CD4-positive, alpha-beta T cell treated with Interleukin-10 for 1 hour (primary cell): Measurements from ENCODE around the gene EFCC1.
"Not testable (repeated sequence)": the region's sequence is repeated elsewhere in the genome, so short reads cannot be mapped to it uniquely, and the experiment has no call there.

Experiments used
- DNase-seq: peaks from one replicate; pipeline ENCODE4 v3.0.0-alpha.2; 2020

EFCC1 gene

GRCh38 chr3:129059311-129059958 lies 58.3 kb downstream of the EFCC1 start:
- DNase-seq: no peak

DNA sequence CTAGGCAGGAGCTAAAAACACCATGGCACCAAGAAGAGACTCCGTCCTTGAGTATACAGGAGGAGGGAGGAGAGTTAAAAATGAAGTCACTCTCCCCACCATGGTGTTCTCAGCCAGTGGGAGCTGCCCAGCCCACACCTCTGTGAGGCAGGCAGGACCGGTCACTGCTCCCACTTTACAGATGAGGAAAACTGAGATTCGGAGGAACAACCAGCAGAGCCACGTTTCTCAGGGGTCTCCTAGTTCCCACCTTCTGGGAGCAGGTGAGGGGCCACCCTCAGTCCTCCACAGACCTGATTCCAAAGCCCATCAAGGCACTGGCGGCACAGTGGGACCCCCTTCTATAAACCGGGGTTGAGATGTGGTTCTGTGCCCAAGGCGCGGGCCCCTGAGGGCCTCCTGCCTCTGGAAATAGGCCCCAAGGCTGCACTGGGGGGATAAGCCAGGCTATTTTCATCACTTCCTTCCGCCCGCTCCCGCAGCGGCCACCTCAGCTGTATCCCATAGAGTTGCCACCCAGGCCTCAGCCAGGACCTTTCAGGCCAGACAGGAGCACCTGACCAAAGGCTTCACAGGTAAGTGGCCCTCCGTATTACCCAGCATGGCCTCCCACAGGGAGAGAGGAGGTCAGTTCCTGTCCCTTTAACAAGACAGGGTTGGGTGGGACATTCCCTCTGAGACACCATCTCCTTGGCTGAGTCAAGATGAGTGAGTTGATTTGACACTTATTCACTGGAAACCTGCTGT lies 59.3 kb downstream of the EFCC1 start, which contains the start of gene GP9:
Gene GP9 (plus strand): TSS at position 504 of the 747 bp plus-strand sequence. CDS start 961 bp downstream, outside the sequence.
- no peak for DNase-seq

- DNase-seq: no peak
These were observed 60.2 kb downstream of the EFCC1 start for GRCh38 chr3:129061023-129061887.

GRCh38 chr3:129061888-129062834 lies 61.1 kb downstream of the EFCC1 start:
- no peak for DNase-seq

DNA sequence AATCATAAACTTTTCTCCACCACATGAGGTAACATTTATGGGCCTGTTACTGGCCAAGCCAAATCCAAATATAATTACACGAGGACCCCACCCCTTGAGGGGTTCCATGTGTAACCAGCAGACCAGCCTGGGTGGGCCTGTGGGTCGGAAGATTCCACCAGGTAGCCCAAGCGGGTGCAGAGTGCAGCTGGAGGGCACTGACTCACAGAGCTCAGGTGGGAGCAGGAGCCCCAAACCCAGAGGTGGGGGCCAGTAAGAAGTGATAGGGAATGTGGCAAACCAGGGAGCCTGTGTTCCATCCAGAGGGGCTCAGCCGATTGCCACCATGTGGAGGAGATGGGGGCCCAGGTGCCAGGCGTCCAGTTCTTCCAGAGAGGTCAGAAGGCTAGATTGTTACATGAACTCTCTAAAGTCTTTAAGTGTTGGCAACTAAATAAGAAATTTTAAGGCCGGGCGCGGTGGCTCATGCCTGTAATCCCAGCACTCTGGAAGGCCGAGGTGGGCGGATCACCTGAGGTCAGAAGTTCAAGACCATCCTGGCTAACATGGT lies 62.1 kb downstream of the EFCC1 start:
- no peak for DNase-seq

- DNase-seq: no peak
These were observed 62.9 kb downstream of the EFCC1 start for GRCh38 chr3:129063841-129064482.

GRCh38 chr3:129065016-129065719 lies 64.1 kb downstream of the EFCC1 start:
- no peak for DNase-seq

DNA sequence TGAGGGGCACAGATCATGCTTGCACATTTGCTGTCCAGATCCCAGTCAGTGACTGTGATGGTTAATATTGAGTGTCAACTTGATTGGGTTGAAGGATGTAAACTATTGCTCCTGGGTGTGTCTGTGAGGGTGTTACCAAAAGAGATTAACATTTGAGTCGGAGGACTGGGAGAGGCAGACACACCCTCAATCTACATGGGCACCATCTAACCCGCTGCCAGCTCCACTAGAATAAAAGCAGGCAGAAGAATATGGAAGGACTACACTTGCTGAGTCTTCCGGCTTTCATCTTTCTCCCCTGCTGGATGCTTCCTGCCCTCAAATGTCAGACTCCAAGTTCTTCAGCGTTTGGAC lies 64.6 kb downstream of the EFCC1 start:
- DNase-seq: no peak

- peak; percentile 32 for DNase-seq
These were observed 66.6 kb downstream of the EFCC1 start for GRCh38 chr3:129067719-129068118.

DNA sequence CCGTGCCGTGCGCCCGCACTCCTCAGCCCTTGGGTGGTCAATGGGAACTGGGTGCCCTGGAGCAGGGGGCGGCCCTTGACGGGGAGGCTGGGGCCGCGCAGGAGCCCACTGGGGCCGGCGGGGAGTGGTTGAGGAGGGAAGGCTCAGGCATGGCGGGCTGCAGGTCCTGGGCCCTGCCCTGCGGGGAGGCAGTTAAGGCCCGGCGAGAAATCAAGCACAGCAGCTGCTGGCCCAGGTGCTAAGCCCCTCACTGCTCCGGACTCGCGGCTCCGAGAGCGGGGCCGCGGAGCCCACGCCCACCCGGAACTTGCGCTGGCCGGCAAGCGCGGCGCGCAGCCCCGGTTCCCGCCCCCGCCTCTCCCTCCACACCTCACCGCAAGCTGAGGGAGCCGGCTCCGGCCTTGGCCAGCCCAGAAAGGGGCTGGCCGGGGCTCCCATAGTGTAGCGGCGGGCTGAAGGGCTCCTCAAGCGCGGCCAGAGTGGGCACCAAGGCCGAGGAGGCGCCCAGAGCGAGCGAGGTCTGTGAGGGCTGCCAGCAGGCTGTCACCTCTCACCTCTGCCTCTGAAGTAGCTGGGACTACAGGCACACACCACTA lies 67.3 kb downstream of the EFCC1 start:
- DNase-seq: no peak

DNA sequence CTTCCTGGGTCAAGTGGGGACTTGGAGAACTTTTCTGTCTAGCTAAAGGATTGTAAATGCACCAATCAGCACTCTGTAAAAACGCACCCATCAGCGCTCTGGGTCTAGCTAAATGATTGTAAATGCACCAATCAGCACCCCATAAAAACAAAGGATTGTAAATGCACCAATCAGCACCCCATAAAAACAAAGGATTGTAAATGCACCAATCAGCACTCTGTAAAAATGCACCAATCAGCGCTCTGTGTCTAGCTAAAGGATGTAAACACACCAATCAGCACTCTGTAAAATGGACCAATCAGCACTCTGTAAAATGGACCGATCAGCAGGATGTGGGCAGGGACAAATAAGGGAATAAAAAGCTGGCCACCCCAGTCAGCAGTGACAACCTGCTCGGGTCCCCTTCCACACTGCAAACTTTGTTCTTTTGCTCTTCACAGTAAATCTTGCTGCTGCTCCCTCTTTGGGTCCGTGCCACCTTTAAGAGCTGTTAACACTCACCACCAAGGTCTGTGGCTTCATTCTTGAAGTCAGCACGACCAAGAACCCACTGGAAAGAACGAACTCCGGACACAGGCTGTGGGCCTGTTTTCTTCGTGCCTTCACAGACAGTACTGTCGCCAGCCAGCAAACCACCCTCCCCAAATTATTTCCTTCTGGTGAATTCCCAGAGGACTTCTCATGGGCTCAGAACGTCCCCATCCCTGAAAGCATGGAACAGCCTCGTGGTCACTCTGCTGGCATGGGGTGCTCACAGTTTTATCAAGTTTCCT lies 68.4 kb downstream of the EFCC1 start:
- DNase-seq: not testable (repeated sequence)

DNA sequence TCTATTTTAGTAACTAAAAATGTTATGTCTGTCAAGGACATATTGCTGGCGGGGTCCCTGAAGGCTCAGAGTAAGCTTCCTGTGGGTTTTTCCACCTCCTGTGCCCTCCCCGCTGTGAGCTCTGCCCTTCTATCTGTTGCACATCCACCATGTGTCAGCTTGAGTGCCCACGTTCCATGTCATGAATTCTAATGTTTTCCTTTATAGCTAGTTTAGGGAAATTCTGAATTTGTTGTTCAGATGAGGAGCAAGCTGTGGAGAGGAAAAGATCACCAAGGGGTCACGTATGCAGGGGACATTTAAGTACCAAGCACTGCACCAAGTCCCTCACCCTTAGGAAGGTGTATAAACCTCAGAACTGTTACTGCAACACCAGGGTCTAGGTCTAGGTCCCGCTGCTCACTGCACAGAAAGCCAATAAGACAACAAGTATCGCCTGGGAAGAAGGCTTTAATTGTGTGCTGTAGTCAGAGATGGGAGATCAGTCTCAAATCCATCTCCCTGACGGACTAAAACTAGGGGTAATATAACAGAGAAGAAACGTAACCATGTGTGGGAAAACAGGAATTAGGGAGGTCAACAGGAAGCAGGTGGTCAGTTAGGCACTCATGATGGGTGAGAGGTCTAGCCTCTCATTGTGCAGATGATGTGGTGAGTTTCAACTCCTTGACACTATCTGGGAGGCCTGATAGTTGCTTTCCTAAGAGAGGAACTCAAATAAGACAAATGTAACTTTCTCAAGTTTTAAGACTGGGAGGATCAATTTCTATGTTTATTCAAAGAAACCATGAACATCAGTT lies 69.2 kb downstream of the EFCC1 start:
- DNase-seq: no peak

- DNase-seq: no peak
These were observed 76.1 kb downstream of the EFCC1 start for GRCh38 chr3:129077222-129077621.

DNA sequence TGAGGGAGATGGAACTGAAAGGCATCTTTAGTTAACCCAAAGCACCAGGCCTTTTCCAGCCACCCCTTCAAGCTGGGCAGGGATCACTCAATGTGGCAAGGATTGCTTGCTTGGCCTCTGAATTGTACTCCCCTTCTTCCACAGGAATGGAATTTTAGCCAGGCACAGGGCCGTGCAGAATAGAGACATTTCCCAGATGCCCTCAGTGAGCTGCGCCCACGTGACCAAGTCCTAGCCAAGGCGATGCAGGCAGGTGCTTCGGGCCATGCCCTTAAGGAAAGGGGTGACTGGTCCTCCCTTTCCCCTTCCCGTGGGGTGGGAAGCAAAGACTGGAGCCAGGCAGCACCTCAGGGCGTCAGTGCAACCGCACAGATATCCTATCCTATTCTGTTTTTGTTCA lies 77.4 kb downstream of the EFCC1 start:
- no peak for DNase-seq

- no peak for DNase-seq
These were observed 80.4 kb downstream of the EFCC1 start for GRCh38 chr3:129081503-129081902.

DNA sequence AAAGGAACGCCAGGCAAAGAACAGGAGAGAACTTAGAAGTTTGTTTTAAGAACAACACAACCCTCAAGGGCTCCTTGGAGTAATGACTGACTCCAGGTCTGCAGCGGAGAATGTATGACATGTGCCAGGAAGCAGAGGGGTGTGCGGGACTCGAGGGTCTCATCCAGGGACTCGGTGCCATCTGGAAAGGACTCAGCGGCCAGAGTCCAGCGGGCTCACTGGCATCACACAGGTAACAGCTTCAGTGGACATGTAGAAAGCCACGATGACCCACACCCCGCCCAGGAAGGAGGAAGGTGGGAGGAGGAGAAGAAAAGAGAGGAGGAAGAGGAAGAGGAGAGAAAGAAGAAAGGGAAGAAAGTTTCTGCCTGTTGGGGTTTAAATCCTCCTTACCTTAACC lies 80.9 kb downstream of the EFCC1 start:
- no peak for DNase-seq

GRCh38 chr3:129084501-129084900 lies 83.4 kb downstream of the EFCC1 start:
- DNase-seq: no peak

GRCh38 chr3:129085165-129085715 lies 84.1 kb downstream of the EFCC1 start:
- no peak for DNase-seq
